Neural cell (in vitro differentiated cells): ENCODE measurements around the gene SLC36A4. TPM values are rescaled to one million over a fixed set of nuclear protein-coding genes. Genes with fewer than 3 reads are reported as not detected.

Source experiments
- H2AFZ ChIP-seq: fragments of 200-600, 300-800 bp; sonication (generic), shearing (Covaris generic); 2 replicates; pipeline ENCODE4 v1.6.0; 2014; ENCODE audit warnings: low read depth, mild to moderate bottlenecking, antibody characterized with exemption, low read length, moderate library complexity
- H3F3A ChIP-seq: fragments of 200-600 bp; shearing (Covaris generic); 2 replicates; pipeline ENCODE4 v1.6.1; 2016; ENCODE audit warnings: mild to moderate bottlenecking, moderate library complexity, mixed read lengths, antibody characterized with exemption, low read length; ENCODE audit not compliant: insufficient read depth, poor library complexity, severe bottlenecking
- H3K27ac ChIP-seq: fragments of 200-600, 300-800 bp; sonication (generic), shearing (Covaris generic); 2 replicates; pipeline ENCODE4 v1.5.1; 2014; ENCODE audit warnings: mild to moderate bottlenecking, low read length, moderate library complexity
- H3K27me3 ChIP-seq: fragments of 300-800, 200-600 bp; sonication (generic), shearing (Covaris generic); 2 replicates; pipeline ENCODE4 v1.6.0; 2014; ENCODE audit warnings: mild to moderate bottlenecking, low read depth, low read length, moderate library complexity; ENCODE audit not compliant: insufficient read depth
- H3K36me3 ChIP-seq: fragments of 300-800, 200-600 bp; sonication (generic), shearing (Covaris generic); 2 replicates; pipeline ENCODE4 v1.5.1; 2014; ENCODE audit warnings: mild to moderate bottlenecking, antibody characterized with exemption, low read length, moderate library complexity; ENCODE audit not compliant: insufficient read depth
- H3K4me2 ChIP-seq: fragments of 300-800, 200-600 bp; sonication (generic), shearing (Covaris generic); 2 replicates; pipeline ENCODE4 v1.6.0; 2014; ENCODE audit warnings: mild to moderate bottlenecking, low read length
- H3K4me3 ChIP-seq: fragments of 300-800, 200-600 bp; sonication (generic), shearing (Covaris generic); 2 replicates; pipeline ENCODE4 v1.5.1; 2014; ENCODE audit warnings: mild to moderate bottlenecking, low read length, moderate library complexity
- H3K79me2 ChIP-seq: fragments of 200-600 bp; shearing (Covaris generic); replicated peaks from 2 replicates; pipeline ENCODE4 v1.6.0; 2014; ENCODE audit warnings: mild to moderate bottlenecking, low read length, moderate library complexity; ENCODE audit not compliant: insufficient read depth
- H3K9ac ChIP-seq: fragments of 300-800, 200-600 bp; sonication (generic), shearing (Covaris generic); 2 replicates; pipeline ENCODE4 v1.6.1; 2016; ENCODE audit warnings: mild to moderate bottlenecking, low read length, mixed read lengths
- H3K9me2 ChIP-seq: fragments of 200-600 bp; shearing (Covaris generic); 2 replicates; pipeline ENCODE4 v1.6.1; 2016; ENCODE audit warnings: mild to moderate bottlenecking, low read length, mixed read lengths; ENCODE audit not compliant: insufficient read depth
- H3K9me3 ChIP-seq: fragments of 200-600, 300-800 bp; sonication (generic), shearing (Covaris generic); 2 replicates; pipeline ENCODE4 v1.6.1; 2016; ENCODE audit warnings: mild to moderate bottlenecking, mixed run types, low read length, moderate library complexity, mixed read lengths
- H4K20me1 ChIP-seq: fragments of 200-600 bp; shearing (Covaris generic); 2 replicates; pipeline ENCODE4 v1.6.1; 2016; ENCODE audit warnings: mild to moderate bottlenecking, mixed run types; ENCODE audit not compliant: insufficient read depth
- EP300 ChIP-seq: fragments of 450-650 bp; conservative IDR thresholded peaks from 2 replicates; pipeline ENCODE4 v1.6.1; 2014; ENCODE audit warnings: antibody characterized with exemption, mild to moderate bottlenecking, moderate library complexity; ENCODE audit not compliant: poor library complexity, severe bottlenecking
- EZH2 ChIP-seq: fragments of 200-600, 300-800 bp; shearing (Covaris generic), sonication (generic); IDR thresholded peaks from 2 replicates; pipeline ENCODE4 v1.6.1; 2014; ENCODE audit warnings: antibody characterized with exemption, low read length, borderline replicate concordance, mild to moderate bottlenecking; ENCODE audit not compliant: insufficient read depth, poor library complexity, severe bottlenecking
- MXI1 ChIP-seq: fragments of 450-650 bp; conservative IDR thresholded peaks from 2 replicates; pipeline ENCODE4 v1.6.1; 2014; ENCODE audit warnings: antibody characterized with exemption, mild to moderate bottlenecking; ENCODE audit not compliant: poor library complexity, severe bottlenecking
- POLR2AphosphoS5 ChIP-seq: IDR thresholded peaks from 2 replicates; pipeline ENCODE4 v1.6.1; 2012
- RAD21 ChIP-seq: fragments of 450-650 bp; conservative IDR thresholded peaks from 2 replicates; pipeline ENCODE4 v1.6.1; 2014; ENCODE audit warnings: antibody characterized with exemption, mild to moderate bottlenecking, moderate library complexity
- SMC3 ChIP-seq: fragments of 450-650 bp; conservative IDR thresholded peaks from 2 replicates; pipeline ENCODE4 v1.6.1; 2014; ENCODE audit warnings: antibody characterized with exemption, mild to moderate bottlenecking, moderate library complexity; ENCODE audit not compliant: poor library complexity
- TAF1 ChIP-seq: IDR thresholded peaks from 2 replicates; pipeline ENCODE4 v1.6.1; 2012; ENCODE audit warnings: low read depth
- polyA plus RNA-seq: library from polyadenylated mRNA; depleted of rRNA; stranded (reverse); fragments of >200 nt; gene quantifications from 2 replicates; pipeline ENCODE4 v1.2.3, GENCODE V29; 2014
- TF ChIP-seq, protein P1 (sequence below): fragments of 450-650 bp; IDR thresholded peaks from 2 replicates; pipeline ENCODE4 v1.5.1; 2014; ENCODE audit warnings: antibody characterized with exemption, mild to moderate bottlenecking, moderate library complexity; ENCODE audit not compliant: poor library complexity, severe bottlenecking
- TF ChIP-seq, protein P2 (sequence below): IDR thresholded peaks from 2 replicates; pipeline ENCODE4 v1.6.1; 2012; ENCODE audit warnings: borderline replicate concordance

SLC36A4 gene
- polyA plus RNA-seq, 1 donor from 2014 or later, result 34.9 TPM

DNA sequence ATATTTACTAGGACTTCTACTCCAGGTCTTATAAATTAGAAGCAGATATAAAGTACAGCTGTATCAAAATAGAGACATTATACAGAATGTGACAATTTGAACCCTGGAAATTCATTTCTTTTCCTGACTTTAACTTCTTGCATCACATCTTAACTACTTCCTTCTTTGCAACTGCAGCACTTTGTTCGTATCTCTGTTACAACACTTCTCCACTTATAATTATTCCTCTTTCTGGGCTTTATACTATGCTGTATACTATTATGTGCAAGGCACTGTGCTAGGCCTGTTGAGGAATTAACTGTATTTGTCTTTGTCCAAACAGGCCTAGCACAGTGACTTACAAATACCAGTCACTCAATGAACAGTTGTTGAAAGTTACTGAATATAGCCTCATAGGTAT, 1.8 kb upstream of the SLC36A4 start:
- H3F3A ChIP-seq, result no peaks in the 10 kb centered on the region
- no peak overlapping the region for H3K27ac ChIP-seq
- peaks cover 31% of the 10 kb centered on the region for H3K79me2 ChIP-seq
- no peaks in the 10 kb centered on the region for H4K20me1 ChIP-seq
- no peaks in the 10 kb centered on the region for H3K27me3 ChIP-seq
- no peaks in the 10 kb centered on the region for H3K9me2 ChIP-seq
- no peak overlapping the region for H2AFZ ChIP-seq
- H3K4me3 ChIP-seq, result no peak overlapping the region
- H3K9ac ChIP-seq, result no peak overlapping the region
- no peaks in the 10 kb centered on the region for H3K36me3 ChIP-seq
- H3K4me2 ChIP-seq, result no peak overlapping the region
- TF ChIP-seq MXI1 (no peak), TAF1 (no peak), SMC3 (no peak), RAD21 (no peak), EP300 (no peak), EZH2 (no peak), POLR2AphosphoS5 (no peak)
- TF ChIP-seq, protein P1, sequence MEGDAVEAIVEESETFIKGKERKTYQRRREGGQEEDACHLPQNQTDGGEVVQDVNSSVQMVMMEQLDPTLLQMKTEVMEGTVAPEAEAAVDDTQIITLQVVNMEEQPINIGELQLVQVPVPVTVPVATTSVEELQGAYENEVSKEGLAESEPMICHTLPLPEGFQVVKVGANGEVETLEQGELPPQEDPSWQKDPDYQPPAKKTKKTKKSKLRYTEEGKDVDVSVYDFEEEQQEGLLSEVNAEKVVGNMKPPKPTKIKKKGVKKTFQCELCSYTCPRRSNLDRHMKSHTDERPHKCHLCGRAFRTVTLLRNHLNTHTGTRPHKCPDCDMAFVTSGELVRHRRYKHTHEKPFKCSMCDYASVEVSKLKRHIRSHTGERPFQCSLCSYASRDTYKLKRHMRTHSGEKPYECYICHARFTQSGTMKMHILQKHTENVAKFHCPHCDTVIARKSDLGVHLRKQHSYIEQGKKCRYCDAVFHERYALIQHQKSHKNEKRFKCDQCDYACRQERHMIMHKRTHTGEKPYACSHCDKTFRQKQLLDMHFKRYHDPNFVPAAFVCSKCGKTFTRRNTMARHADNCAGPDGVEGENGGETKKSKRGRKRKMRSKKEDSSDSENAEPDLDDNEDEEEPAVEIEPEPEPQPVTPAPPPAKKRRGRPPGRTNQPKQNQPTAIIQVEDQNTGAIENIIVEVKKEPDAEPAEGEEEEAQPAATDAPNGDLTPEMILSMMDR, result no peak
- TF ChIP-seq, protein P2, sequence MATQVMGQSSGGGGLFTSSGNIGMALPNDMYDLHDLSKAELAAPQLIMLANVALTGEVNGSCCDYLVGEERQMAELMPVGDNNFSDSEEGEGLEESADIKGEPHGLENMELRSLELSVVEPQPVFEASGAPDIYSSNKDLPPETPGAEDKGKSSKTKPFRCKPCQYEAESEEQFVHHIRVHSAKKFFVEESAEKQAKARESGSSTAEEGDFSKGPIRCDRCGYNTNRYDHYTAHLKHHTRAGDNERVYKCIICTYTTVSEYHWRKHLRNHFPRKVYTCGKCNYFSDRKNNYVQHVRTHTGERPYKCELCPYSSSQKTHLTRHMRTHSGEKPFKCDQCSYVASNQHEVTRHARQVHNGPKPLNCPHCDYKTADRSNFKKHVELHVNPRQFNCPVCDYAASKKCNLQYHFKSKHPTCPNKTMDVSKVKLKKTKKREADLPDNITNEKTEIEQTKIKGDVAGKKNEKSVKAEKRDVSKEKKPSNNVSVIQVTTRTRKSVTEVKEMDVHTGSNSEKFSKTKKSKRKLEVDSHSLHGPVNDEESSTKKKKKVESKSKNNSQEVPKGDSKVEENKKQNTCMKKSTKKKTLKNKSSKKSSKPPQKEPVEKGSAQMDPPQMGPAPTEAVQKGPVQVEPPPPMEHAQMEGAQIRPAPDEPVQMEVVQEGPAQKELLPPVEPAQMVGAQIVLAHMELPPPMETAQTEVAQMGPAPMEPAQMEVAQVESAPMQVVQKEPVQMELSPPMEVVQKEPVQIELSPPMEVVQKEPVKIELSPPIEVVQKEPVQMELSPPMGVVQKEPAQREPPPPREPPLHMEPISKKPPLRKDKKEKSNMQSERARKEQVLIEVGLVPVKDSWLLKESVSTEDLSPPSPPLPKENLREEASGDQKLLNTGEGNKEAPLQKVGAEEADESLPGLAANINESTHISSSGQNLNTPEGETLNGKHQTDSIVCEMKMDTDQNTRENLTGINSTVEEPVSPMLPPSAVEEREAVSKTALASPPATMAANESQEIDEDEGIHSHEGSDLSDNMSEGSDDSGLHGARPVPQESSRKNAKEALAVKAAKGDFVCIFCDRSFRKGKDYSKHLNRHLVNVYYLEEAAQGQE, result no peak
- H3K9me3 ChIP-seq, result no peaks in the 10 kb centered on the region

DNA sequence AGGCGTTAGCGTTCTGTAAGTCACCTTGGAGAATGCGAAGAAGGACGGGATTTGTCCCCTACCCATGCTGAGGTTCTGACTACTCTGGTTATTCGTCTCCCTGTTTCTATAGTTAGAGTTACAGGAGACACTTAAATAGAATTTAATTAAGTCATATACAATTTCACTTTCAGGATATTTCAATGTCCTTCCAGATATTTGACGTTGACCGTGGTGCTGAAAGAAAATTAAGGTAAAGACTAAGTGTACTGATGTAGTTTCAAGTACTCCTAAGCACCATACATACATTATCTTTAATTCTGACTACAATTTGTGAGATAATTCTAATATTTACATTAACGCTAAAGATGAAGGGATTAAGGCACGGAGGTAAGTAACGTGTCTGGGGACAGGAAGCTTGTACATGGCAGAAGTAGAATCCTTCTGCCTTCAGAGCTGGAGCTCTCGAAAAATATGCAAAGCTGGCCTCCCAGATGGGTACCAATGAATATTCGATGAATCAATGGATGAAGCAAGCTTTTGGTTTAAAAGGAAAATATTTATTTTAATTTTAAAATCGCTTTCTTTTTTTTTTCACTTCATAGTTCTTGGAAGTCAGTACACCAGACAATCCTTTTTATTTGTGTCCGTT, 539 bp upstream of the SLC36A4 start:
- H3K4me2 ChIP-seq, result peak overlapping the region; percentile 79
- peaks cover 44% of the 10 kb centered on the region for H3K79me2 ChIP-seq
- H3K9me3 ChIP-seq, result no peaks in the 10 kb centered on the region
- peak overlapping the region; percentile 85 for H3K4me3 ChIP-seq
- peak overlapping the region; percentile 93 for H3K27ac ChIP-seq
- no peaks in the 10 kb centered on the region for H3K9me2 ChIP-seq
- H3F3A ChIP-seq, result no peaks in the 10 kb centered on the region
- H2AFZ ChIP-seq, result peak overlapping the region; percentile 57
- no peaks in the 10 kb centered on the region for H3K27me3 ChIP-seq
- H3K9ac ChIP-seq, result peak overlapping the region; percentile 96
- no peaks in the 10 kb centered on the region for H4K20me1 ChIP-seq
- TF ChIP-seq EP300 (no peak), SMC3 (no peak), EZH2 (no peak), TAF1 (no peak), MXI1 (no peak), RAD21 (no peak), POLR2AphosphoS5 (no peak)
- TF ChIP-seq, protein P1, result no peak
- TF ChIP-seq, protein P2, result no peak
- no peaks in the 10 kb centered on the region for H3K36me3 ChIP-seq
